VCaP (cell line): ENCODE results near the gene DAPK3.
A peak's percentile ranks its signal among the peaks of the same experiment; 100 is the strongest.
"Not testable (repeated sequence)": the region's sequence is repeated elsewhere in the genome, so short reads cannot be mapped to it uniquely, and the experiment has no call there.

Source experiments
- H3K27ac ChIP-seq: fragments of 450-650 bp; 2 replicates; pipeline ENCODE4 v1.5.1; 2017
- TF ChIP-seq, protein P1 (sequence below): fragments of 450-650 bp; conservative IDR thresholded peaks from 2 replicates; pipeline ENCODE4 v1.5.1; 2017; ENCODE audit warnings: mild to moderate bottlenecking, moderate library complexity

The DAPK3 gene

DNA sequence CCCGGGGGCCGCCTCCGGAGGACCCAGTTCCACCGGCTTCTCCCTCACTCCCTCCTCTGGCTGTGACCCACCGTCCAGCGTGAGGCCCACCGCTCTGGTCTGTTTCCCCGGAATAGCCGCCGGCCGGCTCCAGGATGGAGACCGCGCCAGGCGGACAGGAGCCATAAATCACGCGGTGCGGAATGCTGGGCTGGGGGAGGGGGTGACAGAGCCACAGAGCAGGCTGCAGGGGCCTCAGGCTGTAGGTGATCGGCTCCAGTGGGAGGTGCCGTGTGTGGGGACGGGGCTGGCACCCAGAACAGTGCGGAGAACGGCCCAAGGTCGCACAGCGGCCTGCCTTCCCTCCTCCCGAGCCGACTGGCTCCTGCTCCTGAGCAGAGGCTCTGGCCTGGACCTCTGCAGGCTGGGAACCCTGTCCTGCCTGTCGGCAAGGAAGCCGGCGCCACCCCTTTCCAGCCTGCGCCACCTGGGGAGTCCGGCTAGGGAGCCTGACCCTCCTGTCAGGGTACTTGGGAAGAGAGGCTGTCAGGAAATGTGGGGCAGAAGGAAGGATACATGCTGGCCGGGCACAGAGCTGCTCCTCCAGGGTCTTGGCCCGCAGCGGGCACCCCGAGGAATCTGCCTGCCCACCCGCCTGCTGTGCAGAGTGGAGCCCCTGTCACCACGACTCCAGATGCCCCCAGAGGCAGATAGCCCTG is 45.0 kb upstream of the DAPK3 start:
- no peak overlapping the region for H3K27ac ChIP-seq
- TF ChIP-seq, protein P1, sequence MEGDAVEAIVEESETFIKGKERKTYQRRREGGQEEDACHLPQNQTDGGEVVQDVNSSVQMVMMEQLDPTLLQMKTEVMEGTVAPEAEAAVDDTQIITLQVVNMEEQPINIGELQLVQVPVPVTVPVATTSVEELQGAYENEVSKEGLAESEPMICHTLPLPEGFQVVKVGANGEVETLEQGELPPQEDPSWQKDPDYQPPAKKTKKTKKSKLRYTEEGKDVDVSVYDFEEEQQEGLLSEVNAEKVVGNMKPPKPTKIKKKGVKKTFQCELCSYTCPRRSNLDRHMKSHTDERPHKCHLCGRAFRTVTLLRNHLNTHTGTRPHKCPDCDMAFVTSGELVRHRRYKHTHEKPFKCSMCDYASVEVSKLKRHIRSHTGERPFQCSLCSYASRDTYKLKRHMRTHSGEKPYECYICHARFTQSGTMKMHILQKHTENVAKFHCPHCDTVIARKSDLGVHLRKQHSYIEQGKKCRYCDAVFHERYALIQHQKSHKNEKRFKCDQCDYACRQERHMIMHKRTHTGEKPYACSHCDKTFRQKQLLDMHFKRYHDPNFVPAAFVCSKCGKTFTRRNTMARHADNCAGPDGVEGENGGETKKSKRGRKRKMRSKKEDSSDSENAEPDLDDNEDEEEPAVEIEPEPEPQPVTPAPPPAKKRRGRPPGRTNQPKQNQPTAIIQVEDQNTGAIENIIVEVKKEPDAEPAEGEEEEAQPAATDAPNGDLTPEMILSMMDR: no peak

DNA sequence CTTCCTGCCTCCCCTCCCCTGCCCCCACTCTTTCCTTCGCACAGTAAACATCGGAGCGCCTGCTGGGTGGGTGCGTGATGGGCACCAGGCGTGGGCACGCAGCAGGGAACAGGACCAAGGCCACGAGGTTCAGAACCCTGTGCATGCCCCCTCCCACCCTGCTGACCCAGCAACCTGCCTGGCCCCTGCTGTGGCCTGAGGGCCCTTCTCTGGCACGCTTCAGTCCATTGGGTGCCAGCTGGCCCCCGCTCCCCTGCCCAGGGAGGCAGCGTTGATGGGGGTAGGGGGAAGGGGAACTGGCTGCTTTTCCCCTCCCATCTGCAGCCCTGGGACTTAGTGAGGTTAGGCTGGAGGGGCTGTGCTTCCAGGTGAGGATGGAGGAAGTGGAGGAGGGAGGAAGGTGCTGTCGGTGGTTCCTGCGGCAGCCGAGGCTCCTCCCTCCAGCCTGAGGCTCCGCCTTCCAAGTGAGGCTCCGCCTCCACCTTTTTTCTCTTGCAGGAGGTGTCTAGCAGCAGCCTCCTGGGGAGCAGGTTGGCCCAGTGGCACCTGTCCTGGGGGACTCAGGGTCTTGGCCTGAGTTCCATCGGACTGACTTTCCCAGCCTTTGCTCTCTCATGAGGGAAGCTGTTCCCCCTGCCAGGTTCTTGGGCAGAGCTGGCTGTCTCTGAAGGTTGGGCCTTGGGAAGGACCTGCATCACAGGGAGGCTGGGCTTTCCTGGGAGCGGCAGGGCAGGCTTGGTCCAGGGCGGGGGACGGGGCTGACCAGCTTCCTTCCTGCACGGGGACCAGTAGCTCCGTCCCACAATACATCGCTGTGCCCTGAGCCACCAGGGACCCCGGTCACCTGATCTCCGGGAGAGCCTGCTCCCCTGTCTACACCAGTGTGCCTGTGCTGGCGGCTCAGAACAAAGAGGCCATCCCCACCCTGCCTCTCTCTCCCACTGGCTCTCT is 43.9 kb upstream of the DAPK3 start:
- TF ChIP-seq, protein P1: no peak
- no peak overlapping the region for H3K27ac ChIP-seq

DNA sequence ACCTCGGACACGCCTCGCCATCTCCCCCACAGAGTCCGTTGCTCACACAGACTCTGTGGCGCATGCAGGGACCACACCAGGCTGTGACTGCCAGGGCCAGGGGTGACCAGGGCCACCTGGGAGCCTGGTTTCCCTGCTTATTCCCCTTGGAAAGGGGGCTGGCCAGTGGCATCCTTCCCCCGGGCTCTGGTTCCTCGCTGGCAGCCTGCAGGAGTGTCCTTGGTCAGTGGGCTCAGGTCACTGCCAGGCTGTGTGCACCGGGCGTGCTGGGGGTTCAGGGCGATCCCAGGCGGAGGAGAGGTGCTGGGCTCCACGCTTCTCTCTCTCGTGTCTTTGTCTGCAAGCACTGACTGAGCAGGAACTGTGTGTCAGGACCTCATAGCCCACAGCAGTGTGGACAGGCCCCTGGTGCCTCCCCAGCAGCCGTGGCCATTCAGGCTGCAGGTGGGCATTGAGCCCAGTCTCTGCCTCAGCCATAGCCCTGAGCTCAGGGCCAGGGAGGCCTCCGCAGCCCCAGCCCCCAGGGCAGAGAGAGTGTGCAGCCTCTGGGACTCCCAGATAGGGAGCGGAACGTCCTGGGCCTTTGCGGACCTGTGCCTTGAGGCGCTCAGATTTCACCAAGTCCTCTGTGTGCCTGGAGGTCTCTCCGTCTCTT is 43.1 kb upstream of the DAPK3 start:
- H3K27ac ChIP-seq: no peak overlapping the region
- TF ChIP-seq, protein P1: no peak

DNA sequence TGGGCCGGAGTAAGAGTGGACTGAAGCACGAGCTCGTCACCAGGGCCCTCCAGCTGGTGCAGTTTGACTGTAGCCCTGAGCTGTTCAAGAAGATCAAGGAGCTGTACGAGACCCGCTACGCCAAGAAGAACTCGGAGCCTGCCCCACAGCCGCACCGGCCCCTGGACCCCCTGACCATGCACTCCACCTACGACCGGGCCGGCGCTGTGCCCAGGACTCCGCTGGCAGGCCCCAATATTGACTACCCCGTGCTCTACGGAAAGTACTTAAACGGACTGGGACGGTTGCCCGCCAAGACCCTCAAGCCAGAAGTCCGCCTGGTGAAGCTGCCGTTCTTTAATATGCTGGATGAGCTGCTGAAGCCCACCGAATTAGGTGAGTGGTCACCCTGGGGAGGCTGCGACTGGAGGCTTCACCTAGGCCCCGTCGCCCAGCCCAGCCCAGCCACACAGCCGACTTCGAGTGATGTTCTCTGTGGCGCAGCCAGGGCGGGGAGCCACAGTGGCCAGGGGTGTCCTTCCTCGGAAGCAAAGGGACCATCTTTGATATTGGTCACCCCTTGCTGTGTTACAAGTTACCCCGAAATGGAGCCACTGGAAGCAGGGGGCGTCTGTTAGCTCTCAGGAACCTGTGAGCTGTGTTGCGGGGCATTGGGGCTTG is 42.2 kb upstream of the DAPK3 start:
- H3K27ac ChIP-seq: no peak overlapping the region
- TF ChIP-seq, protein P1: no peak

DNA sequence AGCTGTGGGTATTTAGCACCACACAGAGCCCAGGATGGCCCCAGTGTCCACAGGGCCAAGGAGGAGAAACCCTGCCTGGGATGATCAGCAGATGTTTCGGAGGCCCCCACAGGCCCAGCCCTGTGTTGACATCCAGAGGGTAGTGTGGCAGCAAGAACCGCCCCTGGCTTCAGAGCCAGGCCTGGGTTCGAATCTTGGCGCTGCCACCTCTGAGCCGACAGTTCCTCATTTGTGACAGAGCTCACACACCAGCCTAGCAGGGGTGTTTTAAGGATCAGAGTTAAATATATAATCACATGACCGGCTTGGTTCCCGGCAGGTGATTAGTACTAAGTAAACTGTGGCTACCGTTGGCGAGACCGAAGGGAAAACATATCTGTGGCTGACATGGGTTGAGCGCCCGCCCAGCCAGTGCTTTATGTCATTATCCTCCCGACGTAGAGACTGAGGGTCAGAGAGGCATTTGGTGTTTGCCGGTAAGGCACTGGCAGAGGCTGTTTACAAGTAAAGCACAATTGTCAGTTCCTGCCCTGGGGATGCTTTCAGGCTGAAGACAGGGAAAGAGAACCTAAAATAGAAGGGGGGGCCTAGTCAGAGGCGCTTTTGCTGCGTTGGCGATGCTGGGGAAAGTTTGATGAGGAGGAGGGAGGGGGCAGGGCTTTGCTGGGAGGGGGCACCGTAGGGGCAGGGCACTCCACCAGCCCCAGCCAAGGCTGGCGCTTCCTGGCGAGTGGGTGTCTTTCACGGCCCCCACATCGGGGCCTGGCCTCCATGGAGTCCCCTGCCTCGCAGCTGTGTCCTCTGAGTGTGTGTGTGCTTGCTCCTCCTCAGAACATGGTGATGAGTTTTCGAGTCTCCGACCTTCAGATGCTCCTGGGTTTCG is 41.4 kb upstream of the DAPK3 start:
- peak overlapping the region; percentile 18; the same call in 1 of the 2 replicates for H3K27ac ChIP-seq
- TF ChIP-seq, protein P1: no peak

DNA sequence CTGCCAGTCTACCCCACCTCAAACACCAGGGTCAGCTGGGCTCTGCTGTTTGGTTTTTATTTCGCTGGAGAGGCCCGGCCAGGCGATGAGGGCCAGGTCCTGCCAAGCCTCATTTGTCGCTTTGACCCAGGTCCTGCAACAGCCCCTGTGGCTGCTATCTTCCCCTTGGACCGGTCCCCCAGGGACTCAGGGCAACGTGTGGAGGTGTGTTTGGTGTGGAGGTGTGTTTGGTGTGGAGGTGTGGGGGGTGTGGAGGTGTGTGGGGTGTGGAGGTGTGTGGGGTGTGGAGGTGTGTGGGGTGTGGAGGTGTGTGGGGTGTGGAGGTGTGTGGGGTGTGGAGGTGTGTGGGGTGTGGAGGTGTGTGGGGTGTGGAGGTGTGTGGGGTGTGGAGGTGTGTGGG is 40.5 kb upstream of the DAPK3 start:
- not testable (repeated sequence) for H3K27ac ChIP-seq

DNA sequence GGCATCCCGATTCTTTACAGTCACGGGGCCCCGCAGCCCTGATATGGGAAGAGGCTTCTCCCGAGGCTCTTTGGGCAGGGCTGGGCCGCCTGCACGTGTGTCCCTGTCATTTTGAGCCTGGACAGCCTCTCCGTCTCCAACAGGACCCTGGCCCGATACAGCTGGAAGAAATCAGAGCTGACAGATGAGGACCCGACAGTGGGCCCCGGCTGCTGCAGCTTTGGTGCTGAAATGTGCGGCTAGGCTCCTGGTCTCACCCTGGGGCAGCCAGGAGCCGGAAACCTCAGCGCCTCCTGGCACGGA is 39.9 kb upstream of the DAPK3 start:
- TF ChIP-seq, protein P1: no peak

More for the DNA sequence above, 39.9 kb upstream of the DAPK3 start:
- H3K27ac ChIP-seq: no peak overlapping the region
